ENCODE data around the gene CCAR1.

DNA sequence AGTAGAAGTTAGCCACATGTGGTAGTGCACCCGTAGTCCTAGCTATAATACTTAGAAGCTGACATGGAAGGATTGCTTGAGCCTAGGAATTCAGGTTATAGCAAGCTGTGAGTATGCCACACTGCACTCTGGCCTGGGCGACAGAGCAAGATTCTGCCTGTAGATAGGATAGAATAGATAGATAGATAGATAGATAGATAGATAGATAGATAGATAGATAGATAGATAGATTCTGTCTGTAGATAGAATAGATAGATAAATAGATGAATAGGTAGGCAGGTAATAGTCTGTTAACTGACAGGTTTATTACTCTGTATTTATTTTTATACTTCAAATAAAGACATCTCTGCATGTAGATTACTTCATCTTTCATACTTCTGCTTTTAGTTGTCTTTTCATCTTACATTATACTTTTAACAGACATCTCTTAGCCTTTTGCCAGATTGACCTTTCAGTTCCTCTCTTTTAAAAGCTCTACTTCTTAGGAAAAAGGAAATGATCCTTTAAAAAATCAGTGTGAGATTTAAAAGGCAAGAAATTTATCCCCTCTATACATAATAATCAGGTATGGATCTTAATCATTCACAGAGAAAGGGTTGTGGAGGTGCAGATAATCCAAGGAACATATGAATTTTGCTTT, 31.8 kb downstream of the CCAR1 start:
- TF ChIP-seq CTCF (IDR thresholded peaks at IDR 0.05) (no peak), POLR2A (IDR thresholded peaks at IDR 0.05) (no peak)

Data from testis (tissue), 2 donors.